Neural cell (in vitro differentiated cells): ENCODE measurements around the gene MICALL1. TPM values are rescaled to one million over a fixed set of nuclear protein-coding genes. Genes with fewer than 3 reads are reported as not detected.

Source experiments
- H2AFZ ChIP-seq: fragments of 200-600, 300-800 bp; sonication (generic), shearing (Covaris generic); 2 replicates; pipeline ENCODE4 v1.6.0; 2014; ENCODE audit warnings: low read depth, mild to moderate bottlenecking, antibody characterized with exemption, low read length, moderate library complexity
- H3F3A ChIP-seq: fragments of 200-600 bp; shearing (Covaris generic); 2 replicates; pipeline ENCODE4 v1.6.1; 2016; ENCODE audit warnings: mild to moderate bottlenecking, moderate library complexity, mixed read lengths, antibody characterized with exemption, low read length; ENCODE audit not compliant: insufficient read depth, poor library complexity, severe bottlenecking
- H3K27ac ChIP-seq: fragments of 200-600, 300-800 bp; sonication (generic), shearing (Covaris generic); 2 replicates; pipeline ENCODE4 v1.5.1; 2014; ENCODE audit warnings: mild to moderate bottlenecking, low read length, moderate library complexity
- H3K27me3 ChIP-seq: fragments of 300-800, 200-600 bp; sonication (generic), shearing (Covaris generic); 2 replicates; pipeline ENCODE4 v1.6.0; 2014; ENCODE audit warnings: mild to moderate bottlenecking, low read depth, low read length, moderate library complexity; ENCODE audit not compliant: insufficient read depth
- H3K36me3 ChIP-seq: fragments of 300-800, 200-600 bp; sonication (generic), shearing (Covaris generic); 2 replicates; pipeline ENCODE4 v1.5.1; 2014; ENCODE audit warnings: mild to moderate bottlenecking, antibody characterized with exemption, low read length, moderate library complexity; ENCODE audit not compliant: insufficient read depth
- H3K4me2 ChIP-seq: fragments of 300-800, 200-600 bp; sonication (generic), shearing (Covaris generic); 2 replicates; pipeline ENCODE4 v1.6.0; 2014; ENCODE audit warnings: mild to moderate bottlenecking, low read length
- H3K4me3 ChIP-seq: fragments of 300-800, 200-600 bp; sonication (generic), shearing (Covaris generic); 2 replicates; pipeline ENCODE4 v1.5.1; 2014; ENCODE audit warnings: mild to moderate bottlenecking, low read length, moderate library complexity
- H3K79me2 ChIP-seq: fragments of 200-600 bp; shearing (Covaris generic); replicated peaks from 2 replicates; pipeline ENCODE4 v1.6.0; 2014; ENCODE audit warnings: mild to moderate bottlenecking, low read length, moderate library complexity; ENCODE audit not compliant: insufficient read depth
- H3K9ac ChIP-seq: fragments of 300-800, 200-600 bp; sonication (generic), shearing (Covaris generic); 2 replicates; pipeline ENCODE4 v1.6.1; 2016; ENCODE audit warnings: mild to moderate bottlenecking, low read length, mixed read lengths
- H3K9me2 ChIP-seq: fragments of 200-600 bp; shearing (Covaris generic); 2 replicates; pipeline ENCODE4 v1.6.1; 2016; ENCODE audit warnings: mild to moderate bottlenecking, low read length, mixed read lengths; ENCODE audit not compliant: insufficient read depth
- H3K9me3 ChIP-seq: fragments of 200-600, 300-800 bp; sonication (generic), shearing (Covaris generic); 2 replicates; pipeline ENCODE4 v1.6.1; 2016; ENCODE audit warnings: mild to moderate bottlenecking, mixed run types, low read length, moderate library complexity, mixed read lengths
- H4K20me1 ChIP-seq: fragments of 200-600 bp; shearing (Covaris generic); 2 replicates; pipeline ENCODE4 v1.6.1; 2016; ENCODE audit warnings: mild to moderate bottlenecking, mixed run types; ENCODE audit not compliant: insufficient read depth
- CTCF ChIP-seq: fragments of 450-650 bp; IDR thresholded peaks from 2 replicates; pipeline ENCODE4 v1.5.1; 2014; ENCODE audit warnings: antibody characterized with exemption, mild to moderate bottlenecking, moderate library complexity; ENCODE audit not compliant: poor library complexity, severe bottlenecking
- EP300 ChIP-seq: fragments of 450-650 bp; conservative IDR thresholded peaks from 2 replicates; pipeline ENCODE4 v1.6.1; 2014; ENCODE audit warnings: antibody characterized with exemption, mild to moderate bottlenecking, moderate library complexity; ENCODE audit not compliant: poor library complexity, severe bottlenecking
- EZH2 ChIP-seq: fragments of 200-600, 300-800 bp; shearing (Covaris generic), sonication (generic); IDR thresholded peaks from 2 replicates; pipeline ENCODE4 v1.6.1; 2014; ENCODE audit warnings: antibody characterized with exemption, low read length, borderline replicate concordance, mild to moderate bottlenecking; ENCODE audit not compliant: insufficient read depth, poor library complexity, severe bottlenecking
- MXI1 ChIP-seq: fragments of 450-650 bp; conservative IDR thresholded peaks from 2 replicates; pipeline ENCODE4 v1.6.1; 2014; ENCODE audit warnings: antibody characterized with exemption, mild to moderate bottlenecking; ENCODE audit not compliant: poor library complexity, severe bottlenecking
- POLR2AphosphoS5 ChIP-seq: IDR thresholded peaks from 2 replicates; pipeline ENCODE4 v1.6.1; 2012
- RAD21 ChIP-seq: fragments of 450-650 bp; conservative IDR thresholded peaks from 2 replicates; pipeline ENCODE4 v1.6.1; 2014; ENCODE audit warnings: antibody characterized with exemption, mild to moderate bottlenecking, moderate library complexity
- REST ChIP-seq: IDR thresholded peaks from 2 replicates; pipeline ENCODE4 v1.6.1; 2012; ENCODE audit warnings: borderline replicate concordance
- SMC3 ChIP-seq: fragments of 450-650 bp; conservative IDR thresholded peaks from 2 replicates; pipeline ENCODE4 v1.6.1; 2014; ENCODE audit warnings: antibody characterized with exemption, mild to moderate bottlenecking, moderate library complexity; ENCODE audit not compliant: poor library complexity
- TAF1 ChIP-seq: IDR thresholded peaks from 2 replicates; pipeline ENCODE4 v1.6.1; 2012; ENCODE audit warnings: low read depth
- polyA plus RNA-seq: library from polyadenylated mRNA; depleted of rRNA; stranded (reverse); fragments of >200 nt; gene quantifications from 2 replicates; pipeline ENCODE4 v1.2.3, GENCODE V29; 2014

MICALL1 gene
- polyA plus RNA-seq, 1 donor from 2014 or later: 11.4 TPM

GRCh38 chr22:37940698-37941376, 34.7 kb downstream of the MICALL1 start:
- Histone ChIP-seq H3K9me3 (no peaks in the 10 kb centered on the region), H3K27ac (no peak overlapping the region), H4K20me1 (no peaks in the 10 kb centered on the region), H3K9me2 (no peaks in the 10 kb centered on the region), H3K4me2 (no peak overlapping the region), H3K9ac (no peak overlapping the region), H3K79me2 (no peaks in the 10 kb centered on the region), H3K36me3 (no peaks in the 10 kb centered on the region), H3F3A (no peaks in the 10 kb centered on the region), H3K4me3 (no peak overlapping the region), H2AFZ (no peak overlapping the region), H3K27me3 (no peaks in the 10 kb centered on the region)
- TF ChIP-seq CTCF (no peak), EP300 (no peak), REST (no peak), SMC3 (no peak), MXI1 (no peak), EZH2 (no peak), TAF1 (no peak), RAD21 (no peak), POLR2AphosphoS5 (no peak)

GRCh38 chr22:37942133-37942532, 36.0 kb downstream of the MICALL1 start:
- TF ChIP-seq MXI1 (no peak), POLR2AphosphoS5 (no peak), TAF1 (no peak), EP300 (no peak), RAD21 (no peak), EZH2 (no peak), CTCF (no peak), REST (no peak), SMC3 (no peak)
- Histone ChIP-seq H3K4me3 (no peak overlapping the region), H3K79me2 (no peaks in the 10 kb centered on the region), H3K27me3 (no peaks in the 10 kb centered on the region), H3K9me2 (no peaks in the 10 kb centered on the region), H3K9ac (no peak overlapping the region), H3K36me3 (no peaks in the 10 kb centered on the region), H3K27ac (no peak overlapping the region), H2AFZ (no peak overlapping the region), H3K9me3 (no peaks in the 10 kb centered on the region), H4K20me1 (no peaks in the 10 kb centered on the region), H3F3A (no peaks in the 10 kb centered on the region), H3K4me2 (no peak overlapping the region)
